Superior temporal gyrus (tissue), 1 donor: Measurements from ENCODE around the gene MCTP1.

Experiments used
- DNase-seq: peaks from one replicate; pipeline ENCODE4 v3.0.0-alpha.2; 2016; ENCODE audit errors: extremely low spot score

Gene MCTP1

GRCh38 chr5:94818904-94819303 is 466.0 kb downstream of the MCTP1 start:
- no peak for DNase-seq

- no peak for DNase-seq
Measured at GRCh38 chr5:94815313-94816039, 469.4 kb downstream of the MCTP1 start.

- DNase-seq: no peak
Measured at GRCh38 chr5:94812232-94812631, 472.7 kb downstream of the MCTP1 start.

GRCh38 chr5:94811331-94811730 is 473.6 kb downstream of the MCTP1 start:
- no peak for DNase-seq

GRCh38 chr5:94810877-94811276 is 474.0 kb downstream of the MCTP1 start:
- no peak for DNase-seq

GRCh38 chr5:94810281-94810680 is 474.6 kb downstream of the MCTP1 start:
- no peak for DNase-seq

- DNase-seq: no peak
Measured at GRCh38 chr5:94808497-94808896, 476.4 kb downstream of the MCTP1 start.

GRCh38 chr5:94807985-94808384 is 476.9 kb downstream of the MCTP1 start:
- DNase-seq: no peak

- DNase-seq: no peak
Measured at GRCh38 chr5:94802450-94802849, 482.4 kb downstream of the MCTP1 start.

GRCh38 chr5:94796586-94796985 is 488.3 kb downstream of the MCTP1 start:
- DNase-seq: no peak

GRCh38 chr5:94793816-94794198 is 491.1 kb downstream of the MCTP1 start:
- DNase-seq: no peak

- DNase-seq: peak; percentile 42
Measured at GRCh38 chr5:94793113-94793815, 491.6 kb downstream of the MCTP1 start.

- no peak for DNase-seq
Measured at GRCh38 chr5:94791829-94792228, 493.1 kb downstream of the MCTP1 start.

GRCh38 chr5:94788527-94788926 is 496.4 kb downstream of the MCTP1 start:
- no peak for DNase-seq

GRCh38 chr5:94784536-94785505 is 500.1 kb downstream of the MCTP1 start:
- DNase-seq: no peak

GRCh38 chr5:94782383-94782782 is 502.5 kb downstream of the MCTP1 start:
- DNase-seq: no peak

GRCh38 chr5:94779684-94780083 is 505.2 kb downstream of the MCTP1 start:
- DNase-seq: no peak

- no peak for DNase-seq
Measured at GRCh38 chr5:94778732-94779131, 506.2 kb downstream of the MCTP1 start.

- no peak for DNase-seq
Measured at GRCh38 chr5:94778299-94778698, 506.6 kb downstream of the MCTP1 start.

- no peak for DNase-seq
Measured at GRCh38 chr5:94777056-94777880, 507.6 kb downstream of the MCTP1 start.

- no peak for DNase-seq
Measured at GRCh38 chr5:94776167-94776566, 508.7 kb downstream of the MCTP1 start.
